GM23338 (cell line): ENCODE results near the gene HRH2. TPM values are rescaled to one million over a fixed set of nuclear protein-coding genes. Genes with fewer than 3 reads are reported as not detected.

Source experiments
- ATAC-seq: fragments of 200-7000 bp; cut with Tn5 transposase; 3 replicates; pipeline ENCODE4 v1.9.1; 2020
- DNase-seq: peaks from one replicate; pipeline ENCODE4 v3.0.0-alpha.2; 2015; ENCODE audit warnings: low spot score
- H2AFZ ChIP-seq: fragments of 200-600 bp; sonication (generic); 2 replicates; pipeline ENCODE4 v1.8.0; 2016; ENCODE audit warnings: antibody characterized with exemption, mild to moderate bottlenecking, moderate library complexity
- H3F3A ChIP-seq: fragments of 200-600 bp; sonication (generic); replicated peaks from 2 replicates; pipeline ENCODE4 v1.8.0; 2017; ENCODE audit warnings: antibody characterized with exemption, mixed run types, low read depth
- H3K27ac ChIP-seq: fragments of 200-600 bp; sonication (generic); 2 replicates; pipeline ENCODE4 v1.6.1; 2016; ENCODE audit warnings: low read depth
- H3K27me3 ChIP-seq: fragments of 200-600 bp; sonication (generic); 2 replicates; pipeline ENCODE4 v1.8.0; 2016; ENCODE audit warnings: mild to moderate bottlenecking, mixed run types, moderate library complexity; ENCODE audit not compliant: insufficient read depth
- H3K36me3 ChIP-seq: fragments of 200-600 bp; sonication (generic); 2 replicates; pipeline ENCODE4 v1.8.0; 2016; ENCODE audit warnings: mild to moderate bottlenecking; ENCODE audit not compliant: insufficient read depth
- H3K4me1 ChIP-seq: fragments of 200-600 bp; sonication (generic); 2 replicates; pipeline ENCODE4 v1.8.0; 2016; ENCODE audit warnings: mild to moderate bottlenecking, moderate library complexity; ENCODE audit not compliant: insufficient read depth
- H3K4me2 ChIP-seq: fragments of 200-600 bp; sonication (generic); 2 replicates; pipeline ENCODE4 v1.7.1; 2017; ENCODE audit warnings: mixed run types
- H3K4me3 ChIP-seq: fragments of 200-600 bp; sonication (generic); 2 replicates; pipeline ENCODE4 v1.6.1; 2016; ENCODE audit warnings: mixed run types
- H3K79me2 ChIP-seq: fragments of 200-600 bp; sonication (generic); replicated peaks from 2 replicates; pipeline ENCODE4 v1.8.0; 2017; ENCODE audit warnings: mild to moderate bottlenecking; ENCODE audit not compliant: insufficient read depth
- H3K9me2 ChIP-seq: fragments of 200-600 bp; sonication (generic); 2 replicates; pipeline ENCODE4 v1.8.0; 2017; ENCODE audit not compliant: insufficient read depth
- H4K20me1 ChIP-seq: fragments of 200-600 bp; sonication (generic); replicated peaks from 2 replicates; pipeline ENCODE4 v1.8.0; 2017; ENCODE audit warnings: mild to moderate bottlenecking; ENCODE audit not compliant: insufficient read depth
- H3K27ac Mint-ChIP-seq: 2 replicates; pipeline ENCODE4 v1.8.0; 2020; ENCODE audit warnings: inconsistent platforms, mild to moderate bottlenecking, moderate library complexity, mixed read lengths
- H3K27me3 Mint-ChIP-seq: 3 replicates; pipeline ENCODE4 v1.8.0; 2022; ENCODE audit warnings: low read depth, mild to moderate bottlenecking, moderate library complexity, mixed read lengths, inconsistent platforms; ENCODE audit not compliant: insufficient read depth, poor library complexity
- H3K36me3 Mint-ChIP-seq: 3 replicates; pipeline ENCODE4 v1.8.0; 2021; ENCODE audit warnings: low read depth, mild to moderate bottlenecking, inconsistent platforms, moderate library complexity, mixed read lengths
- H3K4me1 Mint-ChIP-seq: 3 replicates; pipeline ENCODE4 v1.8.0; 2020; ENCODE audit warnings: mild to moderate bottlenecking, inconsistent platforms, mixed read lengths
- H3K4me3 Mint-ChIP-seq: 3 replicates; pipeline ENCODE4 v1.8.0; 2021; ENCODE audit warnings: moderate library complexity, mild to moderate bottlenecking, inconsistent platforms, mixed read lengths
- H3K9me3 Mint-ChIP-seq: 3 replicates; pipeline ENCODE4 v1.8.0; 2020; ENCODE audit warnings: moderate library complexity, mild to moderate bottlenecking, inconsistent platforms, mixed read lengths
- CTCF ChIP-seq, 2 experiments: fragments of 200-600 bp in 1 of 2; sonication (generic) in 1 of 2; conservative IDR thresholded peaks; 2 replicates each; pipeline versions ENCODE4 v1.5.1 to v1.6.1; 2016 to 2017; ENCODE audit warnings: antibody characterized with exemption in 2 of 2, low read depth in 2 of 2, mild to moderate bottlenecking in 2 of 2, moderate library complexity in 1 of 2
- EZH2phosphoT487 ChIP-seq: fragments of 200-600 bp; sonication (generic); IDR thresholded peaks from one replicate; pipeline ENCODE4 v1.8.1; 2018; ENCODE audit warnings: antibody characterized with exemption; ENCODE audit not compliant: unreplicated experiment
- NANOG ChIP-seq: IDR thresholded peaks from 2 replicates; pipeline ENCODE4 v1.6.1; 2016; ENCODE audit warnings: antibody characterized with exemption, borderline replicate concordance
- POLR2AphosphoS5 ChIP-seq: IDR thresholded peaks from 2 replicates; pipeline ENCODE4 v1.6.1; 2016; ENCODE audit warnings: antibody characterized with exemption, low read depth
- STAT1 ChIP-seq: IDR thresholded peaks from one replicate; pipeline ENCODE4 v1.6.1; 2016; ENCODE audit warnings: antibody characterized with exemption; ENCODE audit not compliant: unreplicated experiment
- ZNF331 ChIP-seq: fragments of 250-450 bp; sonication (Bioruptor Pico); IDR thresholded peaks from 2 replicates; pipeline ENCODE4 v1.5.0; 2020; ENCODE audit warnings: low read depth, mild to moderate bottlenecking, moderate library complexity
- ZNF462 ChIP-seq: fragments of 250-450 bp; sonication (Bioruptor Pico); IDR thresholded peaks from 2 replicates; pipeline ENCODE4 v1.5.0; 2020; ENCODE audit warnings: mild to moderate bottlenecking, moderate library complexity
- polyA plus RNA-seq: library from polyadenylated mRNA; unstranded; fragments of >200 nt; fragmentation: Nextera tagmentation; extraction: Ambion mirVana; gene quantifications from 2 replicates; pipeline ENCODE4 v1.2.1, GENCODE V29; 2016
- total RNA-seq: library from RNA; depleted of rRNA; stranded (reverse); fragments of >200 nt; shearing (Covaris generic); gene quantifications from 2 replicates; pipeline ENCODE4 v1.2.3, GENCODE V29; 2014

HRH2 gene
- total and polyA plus RNA-seq, 2 experiments from 2014 or later = 6.8 to 7.0 TPM

GRCh38 chr5:175677571-175677970 is 19.7 kb downstream of the HRH2 start:
- H3K9me2 ChIP-seq = no peaks in the 10 kb centered on the region
- no peak for ATAC-seq
- no peaks in the 10 kb centered on the region for H3K27me3 ChIP-seq
- Mint-ChIP-seq H3K36me3 (peaks cover 1% of the 10 kb centered on the region; the same call in 1 of the 3 replicates), H3K27me3 (peaks cover 2% of the 10 kb centered on the region), H3K4me1 (peaks cover 33% of the 10 kb centered on the region), H3K4me3 (no peak overlapping the region), H3K27ac (no peak overlapping the region), H3K9me3 (no peaks in the 10 kb centered on the region; the same call in 2 of the 3 replicates)
- no peak overlapping the region for H3K4me3 ChIP-seq
- H3K4me2 ChIP-seq = no peak overlapping the region
- no peaks in the 10 kb centered on the region for H3K36me3 ChIP-seq
- no peaks in the 10 kb centered on the region for H3F3A ChIP-seq
- H3K27ac ChIP-seq = no peak overlapping the region
- H3K4me1 ChIP-seq = no peaks in the 10 kb centered on the region; the same call in 1 of the 2 replicates
- TF ChIP-seq STAT1 = no peak
- no peak for TF ChIP-seq ZNF462
- no peak for TF ChIP-seq CTCF (conservative IDR thresholded peaks at IDR 0.05; ENCODE audit: low read depth in 2 of 2)
- no peak for TF ChIP-seq EZH2phosphoT487
- TF ChIP-seq POLR2AphosphoS5 = no peak
- TF ChIP-seq ZNF331 (CRISPR knock-in tag) = no peak
- no peak for TF ChIP-seq NANOG
- no peak overlapping the region for H2AFZ ChIP-seq
- no peaks in the 10 kb centered on the region; the same call in 1 of the 2 replicates for H4K20me1 ChIP-seq
- no peaks in the 10 kb centered on the region for H3K79me2 ChIP-seq
- DNase-seq = no peak
